ENCODE results near the gene B9D1. TPM values are rescaled to one million over a fixed set of nuclear protein-coding genes. Genes with fewer than 3 reads are reported as not detected.
A peak's percentile ranks its signal among the peaks of the same experiment; 100 is the strongest.

Gene B9D1
- total and polyA plus RNA-seq, 11 donors: 5.6 to 27.9 (median 10.7) TPM

- Histone ChIP-seq H3K36me3 (peaks cover 0 to 63% (median 34%) of the 10 kb centered on the region in 9 donors), H3K4me3 (no peak overlapping the region), H3K4me1 (peaks cover 0 to 49% (median 32%) of the 10 kb centered on the region in 12 donors), H3K27ac (peak overlapping the region in 11 of 12 donors; percentile 42 to 85 (median 80)), H3K27me3 (peaks cover 0 to 40% (median 0%) of the 10 kb centered on the region in 9 donors), H3K9me3 (no peaks in the 10 kb centered on the region)
- WGBS, 4 donors: 81 to 86% (median 84%) methylated on average over 5 of the region's 5 CpGs
- TF ChIP-seq CTCF (IDR thresholded peaks at IDR 0.05) (no peak), POLR2A (IDR thresholded peaks at IDR 0.05) (no peak)
- no peak for ATAC-seq
- no peak for DNase-seq
- intact Hi-C loops (cut with DNase I): loop anchor here in 1 of 10 donors (5.0 kb wide), 1 partner anchor 451 kb away; no protein-coding TSS in a partner anchor
Measured at GRCh38 chr17:19311016-19311415, 51.5 kb downstream of the B9D1 start.

- DNase-seq (no peak), ATAC-seq (no peak)
- H3K4me1 ChIP-seq: peaks cover 0 to 57% (median 41%) of the 10 kb centered on the region in 12 donors
- H3K27ac ChIP-seq: no peak overlapping the region
- H3K9me3 ChIP-seq: no peaks in the 10 kb centered on the region
- H3K27me3 ChIP-seq: peaks cover 0 to 33% (median 0%) of the 10 kb centered on the region in 9 donors
- H3K36me3 ChIP-seq: peaks cover 0 to 56% (median 34%) of the 10 kb centered on the region in 9 donors
- H3K4me3 ChIP-seq: no peak overlapping the region
- WGBS, 4 donors: 76 to 86% (median 80%) methylated on average over 4 of the region's 4 CpGs
- TF ChIP-seq CTCF (IDR thresholded peaks at IDR 0.05): no peak
- TF ChIP-seq POLR2A (IDR thresholded peaks at IDR 0.05): no peak
- intact Hi-C loops (cut with DNase I): loop anchor here in 1 of 10 donors (5.0 kb wide), 1 partner anchor 452 kb away; no protein-coding TSS in a partner anchor
Measured at GRCh38 chr17:19310151-19310550, 52.4 kb downstream of the B9D1 start.

GRCh38 chr17:19309701-19310100 is 52.8 kb downstream of the B9D1 start:
- intact Hi-C loops (cut with DNase I): loop anchor here in 1 of 10 donors (5.0 kb wide), 1 partner anchor 453 kb away; no protein-coding TSS in a partner anchor
- Histone ChIP-seq H3K36me3 (peaks cover 0 to 51% (median 34%) of the 10 kb centered on the region in 9 donors), H3K27me3 (peaks cover 0 to 33% (median 0%) of the 10 kb centered on the region in 9 donors), H3K27ac (no peak overlapping the region), H3K9me3 (no peaks in the 10 kb centered on the region), H3K4me3 (no peak overlapping the region), H3K4me1 (peaks cover 0 to 62% (median 45%) of the 10 kb centered on the region in 12 donors)
- no peak for TF ChIP-seq CTCF (IDR thresholded peaks at IDR 0.05)
- no peak for TF ChIP-seq POLR2A (IDR thresholded peaks at IDR 0.05)
- no peak for ATAC-seq
- no peak for DNase-seq
- WGBS, 4 donors: 90 to 97% (median 92%) methylated on average over 3 to 5 of the region's 5 CpGs

GRCh38 chr17:19308398-19308797 is 54.1 kb downstream of the B9D1 start:
- Histone ChIP-seq H3K27ac (no peak overlapping the region), H3K27me3 (peaks cover 0 to 33% (median 0%) of the 10 kb centered on the region in 9 donors), H3K36me3 (peaks cover 0 to 40% (median 25%) of the 10 kb centered on the region in 9 donors), H3K4me1 (peaks cover 0 to 65% (median 54%) of the 10 kb centered on the region in 12 donors), H3K4me3 (no peak overlapping the region), H3K9me3 (no peaks in the 10 kb centered on the region)
- DNase-seq: no peak
- WGBS, 4 donors: 89 to 93% (median 92%) methylated on average over 8 of the region's 8 CpGs
- TF ChIP-seq POLR2A (IDR thresholded peaks at IDR 0.05) (no peak), CTCF (IDR thresholded peaks at IDR 0.05) (no peak)
- ATAC-seq: no peak
- intact Hi-C loops (cut with DNase I): no loop called here

All from heart left ventricle (tissue), 16 donors.